K562 (cell line): ENCODE measurements around the gene SRPRA. TPM values are rescaled to one million over a fixed set of nuclear protein-coding genes. Genes with fewer than 3 reads are reported as not detected.

ENCODE experiments used
- ATAC-seq: fragments of 200-7000 bp; cut with Tn5 transposase; 3 replicates; pipeline ENCODE4 v1.9.1; 2020; ENCODE audit warnings: moderate library complexity
- BruUV-seq: library from RNA; stranded (reverse); fragments of 400-500 nt; replicated peaks from 2 replicates; lab custom pipeline; 2021; lab: Mats Ljungman, UMichigan
- CTCF ChIA-PET: fragments of 300-600 bp; formaldehyde crosslinking; extraction: SDS; loops from one replicate; lab custom pipeline; 2021; ENCODE audit warnings: low intra/inter-chr PET ratio; lab: Yijun Ruan, JAX
- POLR2A ChIA-PET: fragments of 300-600, 350-650 bp; sonication (Branson Sonifier 250); formaldehyde crosslinking; extraction: SDS; loops from one replicate; lab custom pipeline; 2021; ENCODE audit warnings: antibody characterized with exemption, inconsistent platforms; lab: Yijun Ruan, JAX
- DNase-seq, 4 experiments: peaks; one replicate each; pipeline versions ENCODE4 v3.0.0 to v3.0.0-alpha.2; 2011 to 2018; ENCODE audit warnings: low spot score in 3 of 4, mixed read lengths in 3 of 4; ENCODE audit errors: extremely low read depth in 1 of 4
- FAIRE-seq: peaks from 2 replicates; lab custom pipeline; 2011; peaks lifted over from hg19 to GRCh38; lab: Jason Lieb, UNC
- H2AFZ ChIP-seq: 2 replicates; pipeline ENCODE4 v1.6.0; 2011; ENCODE audit warnings: low read depth, low read length, control low read depth, inconsistent platforms
- H3K27ac ChIP-seq: fragments of 200-600 bp; 3 replicates; pipeline ENCODE4 v1.8.0; 2011; ENCODE audit warnings: low read depth, mild to moderate bottlenecking, control low read depth, inconsistent platforms, low read length, moderate library complexity, mixed read lengths; ENCODE audit errors: extremely low read depth
- H3K27me3 ChIP-seq, 2 experiments: fragments of 300-600 bp in 1 of 2; 2 replicates in 1 of 2; 3 replicates in 1 of 2; pipeline versions ENCODE4 v1.6.0 to v1.8.0; 2011; ENCODE audit warnings: inconsistent platforms in 2 of 2, low read length in 2 of 2, mild to moderate bottlenecking in 1 of 2, mixed read lengths in 1 of 2, moderate library complexity in 1 of 2; ENCODE audit not compliant: control insufficient read depth in 2 of 2, insufficient read depth in 2 of 2
- H3K36me3 ChIP-seq: fragments of 300-600 bp; 3 replicates; pipeline ENCODE4 v1.8.0; 2011; ENCODE audit warnings: mild to moderate bottlenecking, low read length, inconsistent platforms; ENCODE audit not compliant: control insufficient read depth, insufficient read depth
- H3K4me1 ChIP-seq, 2 experiments: fragments of 200-600 bp in 1 of 2; replicated peaks in 1 of 2; 2 replicates in 1 of 2; 3 replicates in 1 of 2; pipeline versions ENCODE4 v1.5.1 to v1.8.0; 2011; ENCODE audit warnings: inconsistent platforms in 2 of 2, low read length in 2 of 2, mild to moderate bottlenecking in 1 of 2, mixed read lengths in 1 of 2, moderate library complexity in 1 of 2; ENCODE audit not compliant: control insufficient read depth in 2 of 2, insufficient read depth in 2 of 2
- H3K4me2 ChIP-seq: 2 replicates; pipeline ENCODE4 v1.6.1; 2011; ENCODE audit warnings: low read length, control low read depth, inconsistent platforms, mixed read lengths; ENCODE audit not compliant: insufficient read depth
- H3K4me3 ChIP-seq: fragments of 200-600 bp; sonication (generic), shearing (Covaris generic); 2 replicates; pipeline ENCODE4 v1.5.1; 2016; ENCODE audit warnings: control low read depth, inconsistent platforms
- H3K79me2 ChIP-seq: fragments of 200-600 bp; 3 replicates; pipeline ENCODE4 v1.8.0; 2011; ENCODE audit warnings: low read length, inconsistent platforms; ENCODE audit not compliant: control insufficient read depth, insufficient read depth
- H3K9ac ChIP-seq, 2 experiments: 2 replicates each; pipeline versions ENCODE4 v1.6.0 to v1.6.1; 2011; ENCODE audit warnings: low read depth in 2 of 2, low read length in 2 of 2, control low read depth in 1 of 2, inconsistent platforms in 1 of 2, mild to moderate bottlenecking in 1 of 2, mixed read lengths in 1 of 2; ENCODE audit not compliant: insufficient read depth in 1 of 2
- H3K9me1 ChIP-seq: one replicate; pipeline ENCODE4 v1.6.0; 2011; ENCODE audit warnings: inconsistent platforms, mild to moderate bottlenecking, low read length, moderate library complexity; ENCODE audit not compliant: control insufficient read depth, insufficient read depth
- H3K9me3 ChIP-seq: replicated peaks from 2 replicates; pipeline ENCODE4 v1.5.1; 2011; ENCODE audit warnings: low read depth, low read length, inconsistent platforms; ENCODE audit not compliant: control insufficient read depth, insufficient read depth
- H4K20me1 ChIP-seq: replicated peaks from 2 replicates; pipeline ENCODE4 v1.6.1; 2011; ENCODE audit warnings: low read length, inconsistent platforms, mixed read lengths; ENCODE audit not compliant: control insufficient read depth, insufficient read depth
- CEBPB ChIP-seq: fragments of 450-650 bp; IDR thresholded peaks from 2 replicates; pipeline ENCODE4 v1.6.1; 2016; ENCODE audit warnings: missing genetic modification characterization, missing compliant biosample characterization
- CEBPG ChIP-seq, 3 experiments: fragments of 200-800 bp in 1 of 3; sonication (Bioruptor generic) in 1 of 3; sonication (generic) in 1 of 3; formaldehyde crosslinking in 1 of 3; IDR thresholded peaks in 2 of 3; conservative IDR thresholded peaks in 1 of 3; 2 replicates each; pipeline versions ENCODE4 v1.6.1 to v1.8.0; 2016 to 2022; ENCODE audit warnings: missing compliant biosample characterization in 2 of 3, missing genetic modification characterization in 2 of 3, mild to moderate bottlenecking in 1 of 3, missing genetic modification reagents in 1 of 3
- THAP12 ChIP-seq: fragments of 250-450 bp; sonication (Bioruptor Pico); IDR thresholded peaks from 2 replicates; pipeline ENCODE4 v1.9.0; 2021; ENCODE audit warnings: mild to moderate bottlenecking, inconsistent platforms
- WGBS: fragments of 100-300 bp; shearing (Covaris generic); methylation state at CpG from one replicate; pipeline ENCODE4 v1.1.6; 2016; ENCODE audit warnings: low coverage, mixed read lengths; ENCODE audit not compliant: insufficient coverage; ENCODE audit errors: missing lambda C conversion rate; 5-methylcytosine and 5-hydroxymethylcytosine counted together
- in situ Hi-C: fragments of 300-500 bp; cut with MboI; formaldehyde crosslinking; loops from 4 replicates; pipeline ENCODE4 v1.15.0; 2018; ENCODE audit warnings: inconsistent platforms, mixed read lengths
- intact Hi-C: fragments of 100-400 bp; cut with micrococcal nuclease; formaldehyde crosslinking; loops from 2 replicates; pipeline ENCODE4 v1.14.2; 2022
- polyA plus RNA-seq, 8 experiments: library from polyadenylated mRNA; depleted of rRNA in 4 of 8; stranded (reverse) in 5 of 8; unstranded in 3 of 8; fragments of >200 nt; fragmentation: Nextera tagmentation in 2 of 8; fragmentation: Illumina TruSeq in 1 of 8; extraction: Ambion mirVana in 2 of 8; extraction: Trizol in 1 of 8; gene quantifications; 2 replicates each; pipeline versions ENCODE4 v1.2.1 to v1.2.3, GENCODE V29; 2011 to 2014; ENCODE audit warnings: inconsistent platforms in 1 of 8, missing spikeins in 1 of 8
- total RNA-seq, 7 experiments: library from RNA; depleted of rRNA in 6 of 7; stranded (reverse); fragments of >200 nt in 6 of 7; fragmentation: Illumina TruSeq in 2 of 7; extraction: Trizol in 2 of 7; gene quantifications; 2 replicates each; pipeline versions ENCODE4 v1.2.1 to v1.2.3, GENCODE V29; 2011 to 2021; ENCODE audit warnings: low replicate concordance in 1 of 7

SRPRA gene
- total and polyA plus RNA-seq, 9 of the 15 experiments (the other 6 are each of a cell fraction or from before 2014, with no cell fraction given) = 33.5 to 124 (median 80.0) TPM

DNA sequence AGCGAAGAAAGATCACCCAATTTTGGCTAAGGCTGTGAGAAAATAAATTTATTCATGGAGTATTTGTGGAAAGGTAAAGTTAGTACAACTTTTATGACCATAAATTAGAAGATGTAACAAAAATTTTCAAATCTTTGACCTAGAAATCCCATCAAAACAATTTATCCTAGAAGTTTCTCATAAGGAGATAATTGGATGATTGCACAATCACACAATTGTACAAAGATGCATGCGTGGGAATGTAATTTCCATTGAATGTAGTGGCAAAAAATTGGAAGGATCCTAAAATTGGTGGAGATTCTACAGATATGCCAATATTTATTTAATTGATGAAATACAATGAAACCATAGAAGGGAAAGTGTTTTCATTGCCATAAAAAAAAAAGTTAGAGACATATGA, 11.6 kb downstream of the SRPRA start:
- Histone ChIP-seq H3K36me3 (peaks cover 64% of the 10 kb centered on the region), H3K79me2 (no peaks in the 10 kb centered on the region), H3K27ac (no peak overlapping the region), H2AFZ (no peak overlapping the region), H3K4me3 (no peak overlapping the region), H3K9ac (no peak overlapping the region), H3K4me1 (peaks cover 0 to 6% of the 10 kb centered on the region in 2 experiments; a peak in 2 of 5 replicates), H3K4me2 (no peak overlapping the region), H3K9me3 (no peaks in the 10 kb centered on the region), H3K27me3 (no peaks in the 10 kb centered on the region), H3K9me1 (no peaks in the 10 kb centered on the region), H4K20me1 (no peaks in the 10 kb centered on the region)
- WGBS = 90% methylated on average over 2 of the region's 2 CpGs
- in situ Hi-C loops = no loop called here
- no peak for TF ChIP-seq THAP12 (CRISPR knock-in tag)
- peak; percentile 90 for TF ChIP-seq CEBPB
- TF ChIP-seq CEBPG (CRISPR knock-in tag; IDR thresholded peaks at IDR 0.05) = no peak
- TF ChIP-seq CEBPG (tag; conservative IDR thresholded peaks at IDR 0.05 in 1 of 2, IDR thresholded peaks at IDR 0.05 in 1 of 2) = peak; percentile 71 to 90
- BruUV-seq = no TSS peak
- DNase-seq (no peak), FAIRE-seq (no peak), ATAC-seq (no peak)
- intact Hi-C loops = no loop called here
- POLR2A ChIA-PET = interaction anchor here (0.7 to 2.1 kb wide), 5 partner anchors 8 to 32 kb away, joined by 3 to 6 read pairs (median 3); partner anchors contain the start of genes FOXRED1 and SRPRA
- CTCF ChIA-PET = no interaction called here
